Lung (tissue), 12 donors: ENCODE results near the gene PSMD7. TPM values are rescaled to one million over a fixed set of nuclear protein-coding genes. Genes with fewer than 3 reads are reported as not detected.

Experiments
- ATAC-seq: fragments of 200-7000 bp; cut with Tn5 transposase; one replicate; pipeline ENCODE4 v1.9.1; 2020; ENCODE audit warnings: moderate number of reproducible peaks; ENCODE audit not compliant: insufficient read depth, low FRiP score
- DNase-seq, 3 donors: peaks; one replicate each; pipeline ENCODE4 v3.0.0-alpha.2; 2013 to 2017
- H3K27ac ChIP-seq, 2 donors: one replicate each; pipeline ENCODE4 v1.5.1; 2013; ENCODE audit warnings: mild to moderate bottlenecking in 2 of 2, moderate library complexity in 2 of 2, control low read depth in 1 of 2, inconsistent platforms in 1 of 2, low read depth in 1 of 2, low read length in 1 of 2
- H3K27me3 ChIP-seq, 3 donors: one replicate each; pipeline ENCODE4 v1.5.1; 2013; ENCODE audit warnings: low read length in 2 of 3; ENCODE audit not compliant: control insufficient read depth in 3 of 3, insufficient read depth in 3 of 3
- H3K36me3 ChIP-seq, 4 donors: one replicate each; pipeline ENCODE4 v1.5.1; 2013; ENCODE audit warnings: low read length in 4 of 4, mild to moderate bottlenecking in 1 of 4, moderate library complexity in 1 of 4; ENCODE audit not compliant: control insufficient read depth in 4 of 4, insufficient read depth in 4 of 4
- H3K4me1 ChIP-seq, 5 donors: one replicate each; pipeline ENCODE4 v1.5.1; 2013; ENCODE audit warnings: low read length in 5 of 5, mild to moderate bottlenecking in 2 of 5, moderate library complexity in 1 of 5; ENCODE audit not compliant: control insufficient read depth in 5 of 5, insufficient read depth in 5 of 5
- H3K4me3 ChIP-seq: one replicate; pipeline ENCODE4 v1.5.1; 2013; ENCODE audit warnings: mild to moderate bottlenecking, control low read depth, moderate library complexity
- H3K9ac ChIP-seq, 2 donors: one replicate each; pipeline ENCODE4 v1.5.1; 2013; ENCODE audit warnings: low read length in 2 of 2, control low read depth in 1 of 2; ENCODE audit not compliant: insufficient read depth in 1 of 2
- H3K9me3 ChIP-seq, 4 donors: one replicate each; pipeline ENCODE4 v1.5.1; 2013; ENCODE audit warnings: low read length in 3 of 4, mild to moderate bottlenecking in 1 of 4, moderate library complexity in 1 of 4; ENCODE audit not compliant: control insufficient read depth in 4 of 4, insufficient read depth in 3 of 4
- WGBS, 2 donors: extraction: QIAGEN DNeasy Blood & Tissue Kit; methylation state at CpG; one replicate each; pipeline ENCODE4 v1.1.7; 2013; 5-methylcytosine and 5-hydroxymethylcytosine counted together
- polyA plus RNA-seq, 2 donors: library from polyadenylated mRNA; stranded (reverse); fragments of 200-250 nt; gene quantifications; one replicate each; pipeline ENCODE4 v1.2.1, GENCODE V29; 2013
- total RNA-seq, 2 donors: library from RNA; depleted of rRNA in 1 of 2; stranded (reverse); fragments of >200 nt in 1 of 2; gene quantifications; one replicate each; pipeline ENCODE4 v1.2.1, GENCODE V29; 2014 to 2021
- TF ChIP-seq, protein P1 (sequence below): IDR thresholded peaks from 2 replicates; pipeline ENCODE4 v1.5.1; 2012; ENCODE audit warnings: mild to moderate bottlenecking; ENCODE audit errors: control extremely low read depth, extremely low read depth
- donor health status: control.
- donor health status: control.
- donor health status: Bipolar disorder and iron deficiency.
- donor health status: healthy.
- donor health status: DM: yes; HTN: yes; CAD: no.

PSMD7 gene
- total and polyA plus RNA-seq, 4 donors = 30.7 to 118 (median 58.7) TPM

DNA sequence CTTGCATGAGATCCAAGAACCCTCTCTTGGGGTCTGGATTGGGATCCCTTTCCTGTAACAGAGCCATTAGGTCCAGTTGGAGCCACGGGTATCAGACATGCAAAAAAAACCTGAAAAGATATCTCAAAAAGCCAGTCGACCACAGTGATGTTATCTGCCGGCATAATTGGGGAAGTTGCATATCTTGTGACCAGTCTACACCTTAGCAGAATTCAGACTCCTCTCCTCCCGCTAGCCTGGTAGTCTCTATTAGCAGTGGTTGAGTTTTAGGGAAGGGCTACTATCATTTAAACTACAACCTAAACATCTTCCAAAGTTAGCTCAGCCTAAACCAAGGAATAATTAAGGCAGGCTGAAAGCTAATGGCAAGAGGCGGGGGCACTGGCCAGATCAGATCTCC lies 16.2 kb upstream of the PSMD7 start:
- Histone ChIP-seq H3K4me3 (no peak overlapping the region), H3K9me3 (peaks cover 0 to 4% (median 0%) of the 10 kb centered on the region in 4 donors), H3K4me1 (peaks cover 0 to 7% (median 0%) of the 10 kb centered on the region in 5 donors), H3K9ac (no peak overlapping the region), H3K27me3 (no peaks in the 10 kb centered on the region), H3K27ac (no peak overlapping the region), H3K36me3 (no peaks in the 10 kb centered on the region)
- ATAC-seq (no peak), DNase-seq (no peak)
- 53 to 71% methylated on average over 5 of the region's 5 CpGs for WGBS, 2 donors
- TF ChIP-seq, protein P1, sequence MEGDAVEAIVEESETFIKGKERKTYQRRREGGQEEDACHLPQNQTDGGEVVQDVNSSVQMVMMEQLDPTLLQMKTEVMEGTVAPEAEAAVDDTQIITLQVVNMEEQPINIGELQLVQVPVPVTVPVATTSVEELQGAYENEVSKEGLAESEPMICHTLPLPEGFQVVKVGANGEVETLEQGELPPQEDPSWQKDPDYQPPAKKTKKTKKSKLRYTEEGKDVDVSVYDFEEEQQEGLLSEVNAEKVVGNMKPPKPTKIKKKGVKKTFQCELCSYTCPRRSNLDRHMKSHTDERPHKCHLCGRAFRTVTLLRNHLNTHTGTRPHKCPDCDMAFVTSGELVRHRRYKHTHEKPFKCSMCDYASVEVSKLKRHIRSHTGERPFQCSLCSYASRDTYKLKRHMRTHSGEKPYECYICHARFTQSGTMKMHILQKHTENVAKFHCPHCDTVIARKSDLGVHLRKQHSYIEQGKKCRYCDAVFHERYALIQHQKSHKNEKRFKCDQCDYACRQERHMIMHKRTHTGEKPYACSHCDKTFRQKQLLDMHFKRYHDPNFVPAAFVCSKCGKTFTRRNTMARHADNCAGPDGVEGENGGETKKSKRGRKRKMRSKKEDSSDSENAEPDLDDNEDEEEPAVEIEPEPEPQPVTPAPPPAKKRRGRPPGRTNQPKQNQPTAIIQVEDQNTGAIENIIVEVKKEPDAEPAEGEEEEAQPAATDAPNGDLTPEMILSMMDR = no peak

DNA sequence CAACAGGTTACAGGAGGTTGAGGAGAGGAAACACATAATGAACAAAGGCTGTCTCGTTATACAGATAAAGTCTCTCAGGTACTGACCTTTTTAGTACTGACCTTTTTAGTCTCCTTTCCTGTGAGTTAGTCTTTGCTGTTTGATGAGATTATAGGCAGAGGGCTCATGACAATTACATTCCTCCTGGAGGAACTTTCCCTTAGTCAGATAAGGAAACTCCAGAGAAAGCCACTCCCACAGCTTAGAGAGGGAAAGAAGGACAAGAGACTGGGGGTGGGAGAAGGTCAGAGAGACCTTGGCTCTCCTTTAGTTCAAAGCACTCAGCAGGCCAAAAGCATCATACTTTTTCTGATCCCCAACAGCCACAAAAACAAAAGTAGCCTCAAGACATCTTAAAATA lies 15.3 kb upstream of the PSMD7 start:
- H3K27ac ChIP-seq = no peak overlapping the region
- no peak for ATAC-seq
- WGBS, 2 donors = 64 to 76% methylated on average over 1 of the region's 1 CpG
- H3K4me3 ChIP-seq = no peak overlapping the region
- peaks cover 0 to 4% (median 0%) of the 10 kb centered on the region in 4 donors for H3K9me3 ChIP-seq
- H3K36me3 ChIP-seq = no peaks in the 10 kb centered on the region
- H3K27me3 ChIP-seq = no peaks in the 10 kb centered on the region
- DNase-seq = no peak
- TF ChIP-seq, protein P1 = no peak
- H3K4me1 ChIP-seq = peaks cover 0 to 7% (median 0%) of the 10 kb centered on the region in 5 donors
- H3K9ac ChIP-seq = no peak overlapping the region

DNA sequence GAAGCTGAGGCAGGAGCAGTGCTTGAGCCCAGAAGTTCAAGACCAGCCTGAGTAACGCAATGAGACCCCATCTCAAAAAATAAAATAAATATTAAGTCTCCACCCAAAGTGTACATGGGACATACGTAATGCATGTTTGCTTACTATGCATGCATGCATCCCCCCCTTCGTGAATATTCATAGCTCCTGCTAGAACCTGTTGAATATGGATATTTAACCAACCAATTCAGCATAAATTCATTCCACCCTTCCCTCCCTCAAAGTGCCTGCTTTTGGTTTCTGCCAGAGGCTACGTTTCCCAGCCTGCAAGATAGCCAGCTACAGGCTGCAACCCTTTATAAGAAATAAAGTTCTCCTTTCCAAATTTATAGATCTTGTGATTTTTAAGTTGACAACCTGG lies 12.9 kb upstream of the PSMD7 start:
- Histone ChIP-seq H3K4me1 (peaks cover 0 to 7% (median 0%) of the 10 kb centered on the region in 5 donors), H3K9me3 (peaks cover 0 to 4% (median 0%) of the 10 kb centered on the region in 4 donors), H3K9ac (no peak overlapping the region), H3K4me3 (no peak overlapping the region), H3K27ac (no peak overlapping the region), H3K27me3 (no peaks in the 10 kb centered on the region), H3K36me3 (no peaks in the 10 kb centered on the region)
- ATAC-seq (no peak), DNase-seq (no peak)
- TF ChIP-seq, protein P1 = no peak
- 89 to 93% methylated on average over 4 of the region's 4 CpGs for WGBS, 2 donors

DNA sequence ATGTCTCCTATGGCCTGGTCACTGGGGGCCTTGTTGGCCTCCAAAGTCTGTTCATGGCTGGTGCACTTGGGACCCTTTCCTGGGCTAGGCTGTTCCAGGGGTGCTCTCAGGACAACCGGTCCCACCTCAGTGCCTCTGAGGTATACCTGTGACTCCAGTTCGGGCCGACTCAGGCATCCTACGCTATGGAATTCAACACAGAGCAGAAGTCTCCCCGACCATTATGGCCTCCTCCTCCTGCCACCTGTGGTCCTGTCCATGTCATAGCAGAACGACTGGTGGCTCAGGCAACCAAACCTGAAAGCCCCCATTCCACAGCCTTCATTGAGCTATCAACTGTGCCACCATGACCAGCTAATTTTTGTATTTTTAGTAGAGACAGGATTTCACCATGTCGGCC lies 8.5 kb upstream of the PSMD7 start:
- Histone ChIP-seq H3K36me3 (no peaks in the 10 kb centered on the region), H3K4me3 (no peak overlapping the region), H3K4me1 (no peaks in the 10 kb centered on the region), H3K9ac (no peak overlapping the region), H3K27me3 (no peaks in the 10 kb centered on the region), H3K9me3 (peaks cover 0 to 6% (median 4%) of the 10 kb centered on the region in 4 donors), H3K27ac (no peak overlapping the region)
- TF ChIP-seq, protein P1 = no peak
- DNase-seq (no peak), ATAC-seq (no peak)
- whole genome bisulfite sequencing, 2 donors = 94% methylated on average over 7 of the region's 7 CpGs
